Tibial artery (tissue), 4 donors: ENCODE measurements around the gene PXDN.

ENCODE experiments used
- DNase-seq, 2 donors: peaks; one replicate each; pipeline ENCODE4 v3.0.0-alpha.2; 2019
- H3K27ac ChIP-seq, 2 donors: fragments of 200-600 bp; sonication (generic) in 1 of 2; 1 replicate in 1 of 2; 2 replicates in 1 of 2; pipeline ENCODE4 v1.5.1; 2018 to 2019; ENCODE audit warnings: mild to moderate bottlenecking in 1 of 2
- H3K27me3 ChIP-seq, 2 donors: fragments of 200-600 bp; sonication (generic) in 1 of 2; one replicate each; pipeline versions ENCODE4 v1.5.1 to v1.6.0; 2016 to 2019
- H3K36me3 ChIP-seq, 3 donors: fragments of 200-600 bp; sonication (generic) in 2 of 3; one replicate each; pipeline ENCODE4 v1.5.1; 2016 to 2019; ENCODE audit warnings: mild to moderate bottlenecking in 2 of 3
- H3K4me1 ChIP-seq, 4 donors: fragments of 200-600 bp; sonication (generic) in 2 of 4; 1 replicate in 3 of 4; 2 replicates in 1 of 4; pipeline ENCODE4 v1.5.1; 2016 to 2019
- H3K4me3 ChIP-seq, 2 donors: fragments of 200-600 bp; sonication (generic) in 1 of 2; 1 replicate in 1 of 2; 2 replicates in 1 of 2; pipeline ENCODE4 v1.5.1; 2018 to 2019; ENCODE audit warnings: mild to moderate bottlenecking in 2 of 2
- H3K9me3 ChIP-seq, 3 donors: fragments of 200-600 bp; sonication (generic) in 1 of 3; one replicate each; pipeline ENCODE4 v1.5.1; 2016 to 2019
- CTCF ChIP-seq, 2 experiments: fragments of 200-600 bp in 1 of 2; fragments of 450-650 bp in 1 of 2; IDR thresholded peaks; one replicate each; pipeline ENCODE4 v1.5.1; 2017 to 2019; ENCODE audit warnings: antibody characterized with exemption in 2 of 2, mild to moderate bottlenecking in 1 of 2, moderate library complexity in 1 of 2
- intact Hi-C: fragments of 100-400 bp; cut with DNase I; formaldehyde crosslinking; loops from one replicate; pipeline ENCODE4 v1.15.0; 2023; ENCODE audit warnings: low total_unique reads

Gene PXDN

GRCh38 chr2:1650085-1650872, 94.0 kb downstream of the PXDN start:
- DNase-seq = no peak
- H3K36me3 ChIP-seq = peaks cover 28 to 37% (median 35%) of the 10 kb centered on the region in 3 donors
- intact Hi-C loops = no loop called here
- H3K27ac ChIP-seq = peak overlapping the region; percentile 77 to 78
- TF ChIP-seq CTCF (IDR thresholded peaks at IDR 0.05) = no peak
- no peaks in the 10 kb centered on the region for H3K27me3 ChIP-seq
- H3K9me3 ChIP-seq = no peaks in the 10 kb centered on the region
- H3K4me3 ChIP-seq = no peak overlapping the region
- peaks cover 0 to 59% (median 45%) of the 10 kb centered on the region in 4 donors for H3K4me1 ChIP-seq

GRCh38 chr2:1649103-1650084, 94.9 kb downstream of the PXDN start:
- H3K27me3 ChIP-seq = no peaks in the 10 kb centered on the region
- DNase-seq = no peak
- H3K4me1 ChIP-seq = peaks cover 0 to 51% (median 39%) of the 10 kb centered on the region in 4 donors
- no peaks in the 10 kb centered on the region for H3K9me3 ChIP-seq
- H3K4me3 ChIP-seq = no peak overlapping the region
- intact Hi-C loops = loop anchor here (5.0 kb wide), 1 partner anchor 168 kb away; no protein-coding TSS in a partner anchor
- peaks cover 28 to 40% (median 38%) of the 10 kb centered on the region in 3 donors for H3K36me3 ChIP-seq
- peak overlapping the region; percentile 17 to 77 for H3K27ac ChIP-seq
- no peak for TF ChIP-seq CTCF (IDR thresholded peaks at IDR 0.05)

- no peak for DNase-seq
- TF ChIP-seq CTCF (IDR thresholded peaks at IDR 0.05) = no peak
- no peak overlapping the region for H3K27ac ChIP-seq
- no peaks in the 10 kb centered on the region for H3K9me3 ChIP-seq
- no peaks in the 10 kb centered on the region for H3K27me3 ChIP-seq
- H3K4me1 ChIP-seq = peaks cover 0 to 41% (median 29%) of the 10 kb centered on the region in 4 donors
- H3K36me3 ChIP-seq = peaks cover 30 to 46% (median 46%) of the 10 kb centered on the region in 3 donors
- intact Hi-C loops = loop anchor here (5.0 kb wide), 1 partner anchor 169 kb away; no protein-coding TSS in a partner anchor
- no peak overlapping the region for H3K4me3 ChIP-seq
Observed at GRCh38 chr2:1648241-1649102, 95.8 kb downstream of the PXDN start.

GRCh38 chr2:1647417-1648240, 96.7 kb downstream of the PXDN start:
- H3K27ac ChIP-seq = no peak overlapping the region
- intact Hi-C loops = loop anchor here (5.0 kb wide), 1 partner anchor 170 kb away; no protein-coding TSS in a partner anchor

More at GRCh38 chr2:1647417-1648240, 96.7 kb downstream of the PXDN start:
- Histone ChIP-seq H3K4me3 (no peak overlapping the region), H3K9me3 (no peaks in the 10 kb centered on the region), H3K27me3 (no peaks in the 10 kb centered on the region), H3K4me1 (peaks cover 0 to 36% (median 22%) of the 10 kb centered on the region in 4 donors), H3K36me3 (peaks cover 37 to 54% (median 53%) of the 10 kb centered on the region in 3 donors)
- no peak for TF ChIP-seq CTCF (IDR thresholded peaks at IDR 0.05)
- no peak for DNase-seq
